ENCODE data around the gene RGMA. TPM values are rescaled to one million over a fixed set of nuclear protein-coding genes. Genes with fewer than 3 reads are reported as not detected.

The RGMA gene
- total and polyA plus RNA-seq, 7 donors, result 1.4 to 58.6 (median 21.8) TPM

DNA sequence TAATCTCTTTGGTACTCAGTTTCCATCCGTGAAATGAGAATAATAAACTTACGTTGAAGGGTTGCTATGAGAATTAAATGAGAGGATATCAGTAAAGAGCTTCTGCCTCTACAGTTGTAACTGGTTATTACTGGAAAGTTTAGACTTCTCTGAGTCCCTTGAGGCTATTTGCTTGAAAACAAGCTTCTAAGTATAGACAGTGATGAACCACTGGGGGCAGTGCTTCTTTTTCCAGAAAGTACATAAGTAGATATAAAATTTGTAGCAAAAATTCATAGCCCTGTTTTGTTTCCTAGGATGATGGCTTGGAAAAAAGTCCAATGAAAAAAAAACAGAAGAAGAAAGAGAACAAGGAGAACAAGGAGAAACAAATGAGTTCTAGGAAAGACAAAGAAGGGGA lies 87.1 kb downstream of the RGMA start:
- no peak for TF ChIP-seq EP300 (IDR thresholded peaks at IDR 0.05)
- no peak for TF ChIP-seq POLR2AphosphoS5 (IDR thresholded peaks at IDR 0.05)
- no peak for TF ChIP-seq POLR2A (IDR thresholded peaks at IDR 0.05)
- TF ChIP-seq, protein P1, sequence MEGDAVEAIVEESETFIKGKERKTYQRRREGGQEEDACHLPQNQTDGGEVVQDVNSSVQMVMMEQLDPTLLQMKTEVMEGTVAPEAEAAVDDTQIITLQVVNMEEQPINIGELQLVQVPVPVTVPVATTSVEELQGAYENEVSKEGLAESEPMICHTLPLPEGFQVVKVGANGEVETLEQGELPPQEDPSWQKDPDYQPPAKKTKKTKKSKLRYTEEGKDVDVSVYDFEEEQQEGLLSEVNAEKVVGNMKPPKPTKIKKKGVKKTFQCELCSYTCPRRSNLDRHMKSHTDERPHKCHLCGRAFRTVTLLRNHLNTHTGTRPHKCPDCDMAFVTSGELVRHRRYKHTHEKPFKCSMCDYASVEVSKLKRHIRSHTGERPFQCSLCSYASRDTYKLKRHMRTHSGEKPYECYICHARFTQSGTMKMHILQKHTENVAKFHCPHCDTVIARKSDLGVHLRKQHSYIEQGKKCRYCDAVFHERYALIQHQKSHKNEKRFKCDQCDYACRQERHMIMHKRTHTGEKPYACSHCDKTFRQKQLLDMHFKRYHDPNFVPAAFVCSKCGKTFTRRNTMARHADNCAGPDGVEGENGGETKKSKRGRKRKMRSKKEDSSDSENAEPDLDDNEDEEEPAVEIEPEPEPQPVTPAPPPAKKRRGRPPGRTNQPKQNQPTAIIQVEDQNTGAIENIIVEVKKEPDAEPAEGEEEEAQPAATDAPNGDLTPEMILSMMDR (IDR thresholded peaks at IDR 0.05), result no peak
- Histone ChIP-seq H3K36me3 (peaks cover 16 to 99% (median 68%) of the 10 kb centered on the region in 4 donors), H3K4me3 (no peak overlapping the region), H3K4me1 (no peaks in the 10 kb centered on the region), H3K27ac (no peak overlapping the region), H3K9me3 (no peaks in the 10 kb centered on the region), H3K27me3 (no peaks in the 10 kb centered on the region)
- intact Hi-C loops (cut with DNase I), result no loop called here
- 93 to 96% methylated on average over 2 of the region's 2 CpGs for WGBS, 2 donors
- no peak for DNase-seq

DNA sequence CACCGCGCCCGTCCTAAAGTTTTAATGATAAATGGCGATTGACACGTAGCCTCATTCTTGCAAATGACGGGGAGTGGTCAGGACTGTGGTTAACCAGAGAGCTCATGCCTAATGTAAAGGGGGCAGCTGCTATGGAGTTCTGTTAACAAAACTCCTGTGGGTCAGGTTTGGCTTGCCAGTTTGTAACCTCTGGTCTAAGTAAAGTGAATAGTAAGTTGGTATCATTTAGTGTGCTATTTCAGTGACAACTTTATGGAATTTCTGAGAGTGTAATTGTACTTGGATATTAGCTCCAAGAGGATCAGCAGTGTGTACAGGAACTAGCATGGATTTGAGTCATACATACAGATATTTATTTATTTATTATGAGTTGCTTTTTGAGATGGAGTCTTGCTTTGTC lies 87.9 kb downstream of the RGMA start:
- H3K36me3 ChIP-seq, result peaks cover 16 to 99% (median 66%) of the 10 kb centered on the region in 4 donors
- TF ChIP-seq, protein P1 (IDR thresholded peaks at IDR 0.05), result no peak

DNA sequence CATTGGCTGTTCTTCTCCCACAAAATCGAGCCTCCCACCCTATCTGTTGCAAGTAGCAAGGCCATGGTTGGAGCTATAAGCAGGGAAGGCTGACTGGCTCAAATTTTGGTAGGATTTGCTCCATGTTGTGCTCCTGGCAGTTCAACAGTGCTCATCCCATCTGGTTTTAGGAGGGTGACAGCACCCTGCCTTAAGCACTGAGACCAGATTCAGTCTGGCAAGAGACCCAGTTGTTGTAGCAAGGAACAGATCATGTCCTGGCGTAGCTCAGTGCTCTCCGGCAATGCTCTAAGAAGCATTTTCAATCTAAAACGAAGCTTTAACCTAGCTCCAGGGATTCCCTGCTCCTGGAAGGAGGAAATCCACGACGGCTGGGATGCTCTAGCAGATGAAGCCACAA lies 91.2 kb downstream of the RGMA start:
- H3K27ac ChIP-seq, result no peak overlapping the region
- H3K4me3 ChIP-seq, result no peak overlapping the region
- H3K36me3 ChIP-seq, result peaks cover 20 to 98% (median 58%) of the 10 kb centered on the region in 4 donors
- TF ChIP-seq EP300 (IDR thresholded peaks at IDR 0.05) (no peak), POLR2AphosphoS5 (IDR thresholded peaks at IDR 0.05) (no peak), POLR2A (IDR thresholded peaks at IDR 0.05) (no peak)
- TF ChIP-seq, protein P1 (IDR thresholded peaks at IDR 0.05), result no peak
- 94 to 95% methylated on average over 6 of the region's 6 CpGs for WGBS, 2 donors
- DNase-seq, result no peak
- H3K27me3 ChIP-seq, result no peaks in the 10 kb centered on the region
- H3K4me1 ChIP-seq, result peaks cover 0 to 7% (median 0%) of the 10 kb centered on the region in 4 donors
- H3K9me3 ChIP-seq, result no peaks in the 10 kb centered on the region
- intact Hi-C loops (cut with DNase I), result no loop called here

More for the DNA sequence above, 87.9 kb downstream of the RGMA start:
- H3K9me3 ChIP-seq, result no peaks in the 10 kb centered on the region
- no peaks in the 10 kb centered on the region for H3K4me1 ChIP-seq
- WGBS, 2 donors, result 95 to 96% methylated on average over 6 of the region's 6 CpGs
- DNase-seq, result no peak
- intact Hi-C loops (cut with DNase I), result no loop called here
- no peak overlapping the region for H3K27ac ChIP-seq
- no peak overlapping the region for H3K4me3 ChIP-seq
- H3K27me3 ChIP-seq, result no peaks in the 10 kb centered on the region

DNA sequence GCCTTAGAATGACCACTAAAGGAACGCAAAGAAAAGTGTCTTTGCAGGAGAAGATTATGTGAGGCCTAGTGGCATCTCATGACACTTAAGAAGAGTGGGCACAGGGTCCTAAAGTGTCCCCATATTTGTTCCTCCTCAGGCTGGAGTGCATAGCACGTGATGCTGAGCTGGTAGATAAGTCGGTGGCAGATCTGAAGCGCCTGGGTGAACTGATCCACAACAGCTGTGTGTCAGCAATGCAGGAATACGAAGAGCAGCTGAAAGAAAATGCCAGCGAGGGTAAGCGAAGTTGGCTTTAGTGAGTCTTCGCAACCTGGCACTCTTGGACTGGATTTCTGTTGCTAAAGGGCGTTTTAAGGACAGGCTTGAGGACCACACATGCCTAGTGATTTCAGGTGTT lies 96.3 kb downstream of the RGMA start:
- Histone ChIP-seq H3K9me3 (no peaks in the 10 kb centered on the region), H3K27me3 (no peaks in the 10 kb centered on the region), H3K4me1 (peaks cover 0 to 7% (median 0%) of the 10 kb centered on the region in 4 donors), H3K36me3 (peaks cover 22 to 98% (median 32%) of the 10 kb centered on the region in 4 donors), H3K27ac (no peak overlapping the region), H3K4me3 (no peak overlapping the region)
- no peak for DNase-seq
- intact Hi-C loops (cut with DNase I), result no loop called here
- WGBS, 2 donors, result 92 to 97% methylated on average over 9 of the region's 9 CpGs
- TF ChIP-seq, protein P1 (IDR thresholded peaks at IDR 0.05), result no peak
- TF ChIP-seq EP300 (IDR thresholded peaks at IDR 0.05), result no peak

DNA sequence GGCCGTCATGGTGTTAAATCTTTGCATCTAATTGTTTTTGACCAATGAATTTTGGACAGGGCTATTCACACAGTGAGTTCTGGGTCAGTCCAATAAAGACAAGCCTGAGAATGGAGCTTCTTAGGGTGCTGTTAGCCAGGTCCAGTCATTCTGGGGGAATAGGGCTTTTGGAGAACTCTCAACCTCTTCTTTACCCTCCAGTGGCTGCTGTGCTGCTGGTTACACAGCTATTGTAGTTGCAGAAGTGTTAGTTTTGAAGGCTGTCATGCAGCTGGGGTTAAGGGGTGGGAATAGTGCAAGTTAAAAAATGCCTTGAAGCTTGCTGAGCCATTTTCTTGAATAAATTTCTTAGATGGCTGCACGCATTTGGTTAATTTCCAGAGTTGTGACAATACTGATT lies 99.0 kb downstream of the RGMA start:
- no peak for DNase-seq
- H3K4me3 ChIP-seq, result no peak overlapping the region
- no peak overlapping the region for H3K27ac ChIP-seq
- 76 to 97% methylated on average over 2 of the region's 2 CpGs for WGBS, 2 donors
- no peaks in the 10 kb centered on the region for H3K27me3 ChIP-seq
- peaks cover 22 to 98% (median 40%) of the 10 kb centered on the region in 4 donors for H3K36me3 ChIP-seq
- peaks cover 0 to 4% (median 0%) of the 10 kb centered on the region in 4 donors for H3K4me1 ChIP-seq
- TF ChIP-seq EP300 (IDR thresholded peaks at IDR 0.05) (no peak), POLR2A (IDR thresholded peaks at IDR 0.05) (no peak), POLR2AphosphoS5 (IDR thresholded peaks at IDR 0.05) (no peak)
- TF ChIP-seq, protein P1 (IDR thresholded peaks at IDR 0.05), result no peak
- intact Hi-C loops (cut with DNase I), result no loop called here
- no peaks in the 10 kb centered on the region for H3K9me3 ChIP-seq
